GM18867 (cell line): ENCODE results near the gene ARL6IP5.

ENCODE experiments used
- ATAC-seq: cut with Tn5 transposase; IDR thresholded peaks from one replicate; pipeline ENCODE4 v1.9.1; 2021; ENCODE audit warnings: mild to moderate bottlenecking, moderate library complexity; ENCODE audit not compliant: unreplicated experiment

The ARL6IP5 gene

GRCh38 chr3:69084326-69085167 lies at the start of gene ARL6IP5:
Gene ARL6IP5, plus strand, starts transcription at chr3:69084937. Its CDS starts 111 bp downstream, at chr3:69085048.
- peak; percentile 49 for ATAC-seq

- ATAC-seq: no peak
Measured at GRCh38 chr3:69044608-69045007, 40.1 kb upstream of the ARL6IP5 start.

GRCh38 chr3:69048990-69049389 lies 35.7 kb upstream of the ARL6IP5 start:
- no peak for ATAC-seq

GRCh38 chr3:69051756-69052471 lies 32.8 kb upstream of the ARL6IP5 start, which contains the start of gene TMF1:
Gene TMF1, minus strand, starts transcription at chr3:69052333. Its CDS starts 247 bp downstream, at chr3:69052086.
- ATAC-seq: peak; percentile 93

GRCh38 chr3:69052472-69052898 lies 32.3 kb upstream of the ARL6IP5 start:
- ATAC-seq: peak; percentile 3

GRCh38 chr3:69058180-69058946 lies 26.4 kb upstream of the ARL6IP5 start:
- peak; percentile 98 for ATAC-seq

GRCh38 chr3:69058947-69059224 lies 25.9 kb upstream of the ARL6IP5 start:
- no peak for ATAC-seq

- ATAC-seq: no peak
Measured at GRCh38 chr3:69059688-69060087, 25.0 kb upstream of the ARL6IP5 start.

- no peak for ATAC-seq
Measured at GRCh38 chr3:69063636-69064035, 21.1 kb upstream of the ARL6IP5 start.

GRCh38 chr3:69065318-69065964 lies 19.3 kb upstream of the ARL6IP5 start:
- no peak for ATAC-seq

GRCh38 chr3:69066121-69066520 lies 18.6 kb upstream of the ARL6IP5 start:
- no peak for ATAC-seq

- ATAC-seq: no peak
Measured at GRCh38 chr3:69072928-69073327, 11.8 kb upstream of the ARL6IP5 start.

GRCh38 chr3:69079269-69080159 lies 5.2 kb upstream of the ARL6IP5 start:
- ATAC-seq: peak; percentile 17

GRCh38 chr3:69080233-69080920 lies 4.4 kb upstream of the ARL6IP5 start, which contains the start of gene UBA3:
Gene UBA3, minus strand, starts transcription at chr3:69080365. Its CDS starts 12 bp downstream, at chr3:69080353.
- ATAC-seq: peak; percentile 53

GRCh38 chr3:69081583-69082262 lies 3.0 kb upstream of the ARL6IP5 start:
- no peak for ATAC-seq

- no peak for ATAC-seq
Measured at GRCh38 chr3:69082361-69082760, 2.4 kb upstream of the ARL6IP5 start.

- ATAC-seq: peak; percentile 57
Measured at GRCh38 chr3:69082805-69083204, 1.9 kb upstream of the ARL6IP5 start.

- ATAC-seq: peak; percentile 0
Measured at GRCh38 chr3:69085168-69085832, 563 bp downstream of the ARL6IP5 start.
